Measurements from ENCODE around the gene NFKB2.
A peak's percentile ranks its signal among the peaks of the same experiment; 100 is the strongest.

The NFKB2 gene

DNA sequence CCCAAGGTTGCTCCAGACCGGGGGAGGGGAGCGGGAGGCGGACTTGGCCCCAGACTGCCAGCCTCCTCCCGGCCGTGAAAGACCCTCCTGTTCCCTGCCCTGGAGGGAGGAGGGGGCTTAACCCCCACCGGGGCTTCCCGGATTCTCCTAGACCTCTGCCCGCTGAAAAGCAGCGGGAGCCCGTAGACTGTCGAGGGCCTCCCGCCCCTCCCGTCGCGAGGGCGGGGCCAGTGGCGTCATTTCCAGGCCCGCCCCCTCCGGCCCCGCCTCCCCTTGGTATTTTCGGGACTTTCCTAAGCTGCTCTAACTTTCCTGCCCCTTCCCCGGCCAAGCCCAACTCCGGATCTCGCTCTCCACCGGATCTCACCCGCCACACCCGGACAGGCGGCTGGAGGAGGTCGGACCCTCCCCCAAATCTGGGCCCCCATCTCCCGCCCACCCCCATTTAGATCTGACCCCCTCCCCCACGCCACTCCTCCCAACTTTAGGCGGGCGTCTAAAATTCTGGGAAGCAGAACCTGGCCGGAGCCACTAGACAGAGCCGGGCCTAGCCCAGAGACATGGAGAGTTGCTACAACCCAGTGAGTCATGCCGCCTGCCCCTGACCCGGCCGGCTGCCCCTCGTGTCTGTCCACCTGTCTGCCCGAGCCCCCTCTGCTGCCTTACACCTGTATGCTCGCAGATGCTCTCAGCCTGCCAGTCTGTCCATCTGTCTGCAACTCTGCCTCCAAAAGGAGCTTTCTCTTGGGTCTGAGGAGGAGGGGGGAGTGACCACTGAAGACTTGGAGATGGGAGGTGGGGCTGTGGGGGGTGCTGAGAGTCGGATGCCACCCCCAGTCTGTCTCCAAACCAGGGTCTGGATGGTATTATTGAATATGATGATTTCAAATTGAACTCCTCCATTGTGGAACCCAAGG is at the start of gene NFKB2:
Gene NFKB2, plus strand, starts transcription at position 306 of the 917 bp plus-strand sequence. Its CDS starts 255 bp downstream, at position 561.
- H3K27ac ChIP-seq = peak within 1 kb of the TSS; percentile 89
- no peak for TF ChIP-seq ZFX (IDR thresholded peaks at IDR 0.05; ENCODE audit: borderline replicate concordance)
- TF ChIP-seq, protein P1, sequence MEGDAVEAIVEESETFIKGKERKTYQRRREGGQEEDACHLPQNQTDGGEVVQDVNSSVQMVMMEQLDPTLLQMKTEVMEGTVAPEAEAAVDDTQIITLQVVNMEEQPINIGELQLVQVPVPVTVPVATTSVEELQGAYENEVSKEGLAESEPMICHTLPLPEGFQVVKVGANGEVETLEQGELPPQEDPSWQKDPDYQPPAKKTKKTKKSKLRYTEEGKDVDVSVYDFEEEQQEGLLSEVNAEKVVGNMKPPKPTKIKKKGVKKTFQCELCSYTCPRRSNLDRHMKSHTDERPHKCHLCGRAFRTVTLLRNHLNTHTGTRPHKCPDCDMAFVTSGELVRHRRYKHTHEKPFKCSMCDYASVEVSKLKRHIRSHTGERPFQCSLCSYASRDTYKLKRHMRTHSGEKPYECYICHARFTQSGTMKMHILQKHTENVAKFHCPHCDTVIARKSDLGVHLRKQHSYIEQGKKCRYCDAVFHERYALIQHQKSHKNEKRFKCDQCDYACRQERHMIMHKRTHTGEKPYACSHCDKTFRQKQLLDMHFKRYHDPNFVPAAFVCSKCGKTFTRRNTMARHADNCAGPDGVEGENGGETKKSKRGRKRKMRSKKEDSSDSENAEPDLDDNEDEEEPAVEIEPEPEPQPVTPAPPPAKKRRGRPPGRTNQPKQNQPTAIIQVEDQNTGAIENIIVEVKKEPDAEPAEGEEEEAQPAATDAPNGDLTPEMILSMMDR (IDR thresholded peaks at IDR 0.05) = no peak

DNA sequence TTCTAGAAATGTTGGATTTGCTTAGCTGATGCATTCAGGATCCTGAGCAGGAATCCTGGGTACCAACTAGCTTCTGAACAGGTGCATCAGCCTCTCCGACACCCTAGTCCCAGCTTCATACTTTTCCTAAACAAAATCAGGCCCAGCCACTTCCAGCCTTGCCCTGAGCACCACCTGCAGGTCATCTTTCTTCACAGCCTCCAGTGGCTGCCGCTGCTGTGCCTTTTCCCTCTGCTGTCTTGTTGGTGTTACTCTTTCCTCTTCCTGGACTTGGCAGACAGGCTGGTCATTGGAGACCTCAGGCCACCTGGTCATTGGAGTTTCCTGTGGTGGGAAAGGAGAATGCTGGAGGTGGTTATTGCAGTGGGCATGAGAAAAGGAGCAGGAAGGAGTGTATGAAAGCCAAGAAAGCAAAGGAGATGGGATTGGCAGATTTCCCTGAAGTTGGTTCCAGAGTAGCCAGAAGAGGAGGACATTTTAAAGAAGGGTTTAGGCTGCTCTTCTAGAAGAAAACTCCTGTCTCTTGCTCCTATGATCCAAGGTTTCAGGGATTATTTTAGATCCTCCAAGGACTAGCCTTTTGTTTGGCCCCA is 48.2 kb upstream of the NFKB2 start:
- H3K27ac ChIP-seq = no peak overlapping the region
- TF ChIP-seq, protein P1 (IDR thresholded peaks at IDR 0.05) = peak; percentile 65
- TF ChIP-seq ZFX (IDR thresholded peaks at IDR 0.05; ENCODE audit: borderline replicate concordance) = no peak

DNA sequence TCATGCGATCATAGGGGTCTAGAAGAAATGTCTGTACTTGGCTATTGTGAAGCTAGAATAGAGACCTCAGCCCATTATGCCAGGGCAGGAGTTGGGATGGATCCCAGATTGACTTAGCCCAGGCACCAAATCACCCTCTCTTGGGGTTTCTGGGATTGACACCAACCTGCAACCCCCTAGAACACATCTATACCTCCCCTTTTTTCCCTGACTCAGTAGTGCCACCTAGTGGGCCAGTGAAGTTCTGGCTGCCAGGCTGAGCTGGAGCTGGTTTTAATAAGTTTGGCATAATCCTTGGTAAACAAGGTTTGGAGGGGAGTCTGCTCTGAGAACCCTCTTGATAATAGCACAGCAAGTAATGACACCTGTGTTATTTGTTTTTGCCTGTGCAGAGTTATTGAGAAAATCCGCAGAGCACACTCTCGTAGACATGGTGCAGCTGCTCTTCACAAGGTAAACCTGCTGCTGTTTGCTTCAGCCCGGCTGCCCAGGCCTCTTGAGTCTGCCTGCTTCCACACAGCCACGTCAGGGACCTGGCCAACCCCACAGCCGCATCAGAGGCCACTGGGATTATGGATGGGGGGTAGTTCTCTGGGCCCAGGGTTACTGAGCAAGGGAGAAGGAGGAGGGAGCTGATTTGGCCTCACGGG is 43.3 kb upstream of the NFKB2 start:
- TF ChIP-seq, protein P1 (IDR thresholded peaks at IDR 0.05) = peak; percentile 98
- TF ChIP-seq ZFX (IDR thresholded peaks at IDR 0.05; ENCODE audit: borderline replicate concordance) = no peak
- H3K27ac ChIP-seq = no peak overlapping the region

DNA sequence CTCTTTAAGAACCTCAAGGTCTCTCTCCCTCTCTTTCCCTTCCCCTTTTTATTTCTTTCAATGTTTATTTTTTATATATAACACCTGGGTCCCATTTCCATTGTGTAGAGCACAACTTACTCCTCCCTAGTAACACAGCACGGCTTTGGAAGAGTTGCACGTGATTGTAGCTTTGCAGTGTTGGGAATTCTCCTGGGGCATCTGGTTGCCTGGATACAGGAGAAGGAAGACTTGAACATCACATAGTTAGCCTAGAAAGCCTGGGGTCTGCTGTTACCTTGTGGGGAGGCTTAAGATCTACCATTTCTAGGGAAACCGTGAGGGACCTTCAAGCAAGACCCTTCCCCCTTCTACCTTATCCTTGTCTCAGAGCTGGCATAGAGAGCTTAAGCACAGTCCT is 41.1 kb upstream of the NFKB2 start:
- no peak for TF ChIP-seq ZFX (IDR thresholded peaks at IDR 0.05; ENCODE audit: borderline replicate concordance)
- TF ChIP-seq, protein P1 (IDR thresholded peaks at IDR 0.05) = no peak
- H3K27ac ChIP-seq = no peak overlapping the region

DNA sequence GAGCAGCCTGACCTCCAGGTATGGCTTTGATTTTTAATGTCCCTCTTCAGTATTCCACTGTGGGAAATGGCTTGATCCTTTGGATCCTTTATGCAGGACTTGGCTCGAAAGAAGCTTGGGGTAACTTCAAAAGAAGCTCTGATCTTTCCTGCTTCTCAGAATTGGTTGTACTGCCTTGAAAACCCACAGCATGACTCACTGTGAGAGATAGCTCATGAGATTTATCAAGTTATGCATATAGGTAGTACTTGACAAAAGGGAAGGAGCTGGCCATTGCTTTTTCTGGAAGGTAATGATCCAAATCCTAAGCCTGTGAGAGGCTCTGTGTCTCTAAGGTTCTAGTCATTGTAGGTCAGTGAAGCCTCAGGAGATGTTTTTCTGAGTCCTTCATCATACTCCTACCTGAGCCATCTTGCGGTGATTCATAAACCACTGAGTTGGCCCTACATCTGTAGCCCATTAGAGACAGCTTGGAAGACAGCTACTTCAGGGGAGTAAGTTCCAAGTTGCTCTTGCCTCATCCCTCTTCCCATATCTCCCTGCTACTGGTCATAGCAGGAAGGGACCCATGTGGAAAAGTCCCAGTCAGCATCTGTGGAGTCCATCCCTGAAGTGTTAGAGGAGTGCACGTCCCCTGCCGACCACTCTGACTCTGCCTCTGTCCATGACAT is 36.7 kb upstream of the NFKB2 start:
- TF ChIP-seq, protein P1 (IDR thresholded peaks at IDR 0.05) = no peak
- TF ChIP-seq ZFX (IDR thresholded peaks at IDR 0.05; ENCODE audit: borderline replicate concordance) = no peak
- no peak overlapping the region for H3K27ac ChIP-seq

DNA sequence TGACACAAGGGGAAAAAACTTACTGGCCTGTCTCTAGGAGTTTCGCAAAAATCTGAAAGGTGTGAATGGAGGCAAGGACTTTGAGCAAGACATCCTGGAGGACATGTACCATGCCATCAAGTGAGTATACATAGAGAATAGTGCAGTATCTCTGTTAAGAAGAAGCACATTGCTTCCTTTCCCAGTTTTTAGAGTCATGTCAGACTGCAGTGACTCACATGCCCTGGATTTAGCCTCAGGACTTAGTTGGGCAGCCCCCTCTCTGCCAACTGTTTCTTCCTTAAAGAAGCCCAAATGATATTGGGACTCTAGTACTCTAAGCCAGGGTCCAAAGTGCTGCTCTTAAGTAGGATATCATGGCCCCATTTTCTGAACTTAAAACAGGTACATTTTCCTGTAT is 28.1 kb upstream of the NFKB2 start:
- no peak overlapping the region for H3K27ac ChIP-seq
- TF ChIP-seq, protein P1 (IDR thresholded peaks at IDR 0.05) = no peak
- no peak for TF ChIP-seq ZFX (IDR thresholded peaks at IDR 0.05; ENCODE audit: borderline replicate concordance)

Measured in 22Rv1 (cell line).